CD4-positive, alpha-beta T cell treated with Interleukin-6 at 100 ng/mL for 8 hours (primary cell): ENCODE results near the gene CPSF3.

Source experiments
- DNase-seq: peaks from one replicate; pipeline ENCODE4 v3.0.0-alpha.2; 2020; ENCODE audit warnings: mixed read lengths, low spot score

CPSF3 gene

DNA sequence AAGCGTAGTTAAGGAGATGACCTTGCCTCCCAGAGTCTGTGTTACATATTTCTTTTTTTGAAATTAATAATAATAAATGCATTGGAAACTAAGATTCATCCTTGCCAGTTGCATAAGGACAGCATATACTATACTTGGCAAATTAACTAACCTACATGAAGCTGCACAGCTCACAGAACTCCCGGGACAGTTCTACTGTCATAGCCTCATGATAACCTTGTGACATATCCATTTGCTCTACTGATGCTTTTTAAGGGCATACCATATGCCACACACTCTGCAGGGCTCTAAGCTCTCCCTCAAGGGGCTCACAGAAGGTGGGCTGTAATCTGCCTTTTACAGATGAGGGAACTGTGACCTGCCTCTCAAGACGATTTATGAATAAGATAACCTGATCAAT, 3.9 kb upstream of the CPSF3 start:
- DNase-seq, result no peak

DNA sequence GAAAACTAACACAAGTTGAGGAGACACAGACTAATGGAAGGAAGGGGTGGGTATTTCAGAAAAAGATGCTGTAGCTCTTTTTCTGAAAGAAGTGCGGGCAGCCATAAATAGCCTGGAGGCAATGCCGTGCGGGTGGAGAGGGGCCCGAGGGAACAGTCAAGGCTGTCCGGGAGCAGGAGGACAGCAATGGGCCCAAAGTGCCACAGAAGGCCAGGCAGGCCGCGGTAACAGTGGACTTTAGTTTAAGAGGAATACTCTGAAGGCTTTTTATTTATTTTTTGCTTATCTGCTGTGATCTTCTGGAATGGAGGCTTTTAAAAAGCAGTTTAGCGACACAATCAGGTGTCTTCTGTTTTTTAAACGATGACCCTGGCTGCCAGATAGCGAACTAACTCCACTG, 3.0 kb upstream of the CPSF3 start:
- DNase-seq, result no peak

DNA sequence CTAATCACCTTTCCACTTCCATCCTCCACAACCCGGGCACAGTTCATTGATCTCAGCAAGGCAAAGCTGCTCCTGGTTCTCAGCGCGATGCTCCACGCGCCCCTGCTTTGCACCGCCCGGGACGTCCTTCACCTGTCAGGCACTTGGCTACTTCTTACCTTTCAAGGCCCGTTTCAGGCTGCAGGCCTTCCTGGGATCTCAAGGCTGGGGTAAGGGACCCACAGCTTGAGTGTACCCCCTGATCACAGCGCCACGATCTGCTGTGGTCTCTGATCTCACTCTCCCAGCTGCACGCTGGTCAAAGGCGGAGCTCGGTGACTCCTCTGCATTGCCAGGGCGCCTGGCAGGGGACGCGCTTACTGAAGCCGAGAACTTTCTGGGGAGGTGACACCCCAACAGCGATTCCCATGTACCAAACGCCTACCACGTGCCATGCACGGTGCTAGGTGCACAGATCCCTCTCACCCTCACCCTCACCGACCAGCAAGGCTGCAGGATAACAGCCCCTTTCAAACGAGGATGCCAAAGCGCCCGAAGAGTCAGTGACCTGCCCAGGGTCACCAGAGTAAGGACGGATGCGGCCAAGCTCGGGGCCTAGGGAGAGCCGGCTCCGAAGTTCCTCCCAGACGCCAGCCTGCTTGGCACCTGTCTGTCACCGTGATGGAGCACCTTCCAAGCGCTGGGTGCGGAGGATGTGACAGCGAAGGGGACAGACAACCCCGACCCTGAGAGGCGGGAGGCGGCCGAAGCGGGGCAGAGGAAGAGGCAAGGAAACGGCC, 944 bp upstream of the CPSF3 start:
- DNase-seq, result peak; percentile 27

DNA sequence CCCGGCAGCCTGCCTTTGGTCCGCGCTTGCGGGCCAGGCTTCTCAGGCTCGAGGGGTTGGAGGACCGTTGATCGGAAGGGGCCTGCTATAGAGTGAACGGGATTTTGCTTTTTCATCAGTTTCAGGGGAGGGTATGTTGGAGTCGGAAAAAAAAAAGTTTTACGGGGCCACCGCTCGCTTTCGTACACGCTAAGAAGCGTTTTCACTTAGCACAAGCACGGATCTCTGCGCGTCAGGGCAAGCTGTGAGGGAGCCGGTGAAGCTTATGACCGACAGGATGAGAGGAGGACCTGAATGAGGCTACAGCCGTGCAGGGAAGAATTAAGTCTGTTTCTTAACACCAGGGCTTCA, 443 bp downstream of the CPSF3 start:
- DNase-seq, result no peak

DNA sequence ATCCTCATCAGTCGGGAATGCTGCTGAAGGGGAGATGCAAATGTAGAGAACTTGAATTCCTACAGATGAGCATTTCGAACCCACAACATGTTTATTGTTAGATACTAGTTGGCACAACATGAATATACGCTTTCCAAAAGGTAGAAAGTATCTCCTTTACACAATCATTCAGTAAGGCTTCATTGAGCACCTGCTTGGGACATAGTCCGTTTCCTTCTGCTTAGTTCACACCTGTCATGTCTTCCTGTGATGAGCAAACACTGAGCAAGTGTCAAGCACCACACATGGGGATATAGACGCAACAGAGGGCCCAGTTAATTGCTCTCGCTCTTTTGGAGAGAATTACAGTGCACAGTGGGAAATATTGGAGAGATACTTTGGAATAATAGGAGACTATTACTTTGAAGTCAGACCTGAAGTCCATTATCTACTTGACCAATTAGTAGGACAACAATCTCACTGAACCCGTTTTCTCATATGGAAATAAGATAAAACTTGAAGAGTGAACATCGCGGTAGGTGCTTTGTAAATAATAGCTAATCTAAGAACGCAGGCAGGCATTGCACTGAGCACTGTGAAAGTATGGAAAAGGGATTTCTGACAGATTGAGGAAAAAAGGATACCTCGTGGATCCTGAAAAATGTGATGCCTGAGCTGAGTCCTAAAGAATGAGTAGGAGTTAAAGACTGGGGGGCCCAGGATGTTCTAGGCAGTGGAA, 1.2 kb downstream of the CPSF3 start:
- no peak for DNase-seq

GRCh38 chr2:9428965-9429577, 5.6 kb downstream of the CPSF3 start:
- DNase-seq, result no peak

DNA sequence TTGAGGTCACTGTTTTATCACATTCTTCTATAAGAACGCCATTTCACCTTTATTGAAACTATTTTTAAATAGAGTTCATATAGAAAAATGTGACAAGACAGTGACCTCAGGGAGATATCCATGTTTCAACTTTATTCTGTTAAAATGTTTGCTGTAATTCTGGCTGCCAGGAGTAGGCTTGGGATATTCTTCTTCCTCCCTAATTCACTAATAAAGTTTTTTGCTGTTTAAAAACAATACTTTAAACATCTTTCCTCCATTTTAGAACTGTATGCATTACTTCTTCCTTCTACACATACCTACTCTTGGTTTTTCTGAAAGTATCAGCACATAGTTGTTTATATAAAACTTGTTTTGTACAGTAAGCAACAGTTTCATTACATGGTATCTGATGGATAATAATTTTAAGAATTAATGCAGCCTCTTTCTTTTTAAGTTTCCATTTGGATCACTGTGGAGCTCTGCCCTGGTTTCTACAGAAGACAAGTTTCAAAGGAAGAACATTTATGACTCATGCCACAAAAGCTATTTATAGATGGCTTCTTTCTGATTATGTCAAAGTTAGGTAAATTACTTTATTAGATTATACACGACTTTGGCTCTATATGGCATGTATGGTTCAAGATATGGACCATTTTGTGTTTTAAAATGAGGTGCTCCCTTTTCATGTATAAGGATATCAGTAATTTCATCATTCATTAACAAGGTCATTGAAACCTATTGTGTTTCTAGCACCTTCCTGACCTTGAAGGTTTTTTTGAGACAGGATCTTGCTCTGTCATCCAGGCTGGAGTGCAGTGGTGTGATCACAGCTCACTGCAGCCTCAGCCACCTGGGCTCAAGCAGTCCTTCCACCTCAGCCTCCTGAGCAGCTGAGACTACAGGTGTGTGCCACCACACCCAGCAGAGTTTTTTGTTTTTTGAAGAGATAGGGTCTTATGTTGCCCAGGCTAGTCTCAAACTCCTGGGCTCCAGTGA, 7.2 kb downstream of the CPSF3 start:
- DNase-seq, result no peak

DNA sequence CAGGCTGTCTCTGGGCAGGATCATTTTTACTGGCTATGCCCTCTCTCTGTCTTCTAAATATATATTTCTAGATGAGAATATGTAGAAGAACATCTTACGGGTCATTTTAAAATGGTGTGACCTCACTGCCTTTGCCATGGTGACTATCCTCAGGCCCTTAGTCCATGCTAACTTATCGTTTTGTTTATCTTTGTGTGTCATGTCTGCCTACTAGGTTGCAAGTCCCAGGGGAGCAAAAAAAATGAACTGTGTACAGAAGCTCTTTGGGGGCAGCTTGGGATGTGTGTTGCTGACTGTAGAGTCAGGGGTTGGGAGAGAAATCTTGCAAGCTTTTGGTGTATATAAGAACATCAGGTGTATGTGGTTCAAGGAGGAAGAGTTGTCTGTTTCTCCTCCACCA, 11.0 kb downstream of the CPSF3 start:
- DNase-seq, result no peak

- no peak for DNase-seq
Observed at GRCh38 chr2:9439536-9439935, 16.1 kb downstream of the CPSF3 start.

- DNase-seq, result no peak
Observed at GRCh38 chr2:9440058-9440727, 16.7 kb downstream of the CPSF3 start.

DNA sequence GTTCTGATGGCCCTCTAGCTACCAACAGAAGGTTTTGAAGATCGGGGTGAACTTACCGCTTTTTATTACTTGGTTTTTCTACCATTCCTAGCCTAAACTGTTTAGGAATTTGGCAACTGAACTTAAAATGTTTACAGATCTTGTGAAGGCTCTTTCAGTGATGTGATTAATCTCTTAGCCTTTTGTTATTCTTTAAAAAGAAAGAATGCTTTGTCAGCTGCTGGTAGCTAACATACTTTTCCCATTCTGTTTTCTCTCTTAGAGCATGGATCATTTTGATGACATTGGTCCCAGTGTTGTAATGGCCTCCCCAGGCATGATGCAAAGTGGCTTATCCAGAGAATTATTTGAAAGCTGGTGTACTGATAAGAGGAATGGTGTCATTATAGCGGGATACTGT, 18.1 kb downstream of the CPSF3 start:
- DNase-seq, result no peak

- no peak for DNase-seq
Observed at GRCh38 chr2:9443526-9443925, 20.1 kb downstream of the CPSF3 start.

DNA sequence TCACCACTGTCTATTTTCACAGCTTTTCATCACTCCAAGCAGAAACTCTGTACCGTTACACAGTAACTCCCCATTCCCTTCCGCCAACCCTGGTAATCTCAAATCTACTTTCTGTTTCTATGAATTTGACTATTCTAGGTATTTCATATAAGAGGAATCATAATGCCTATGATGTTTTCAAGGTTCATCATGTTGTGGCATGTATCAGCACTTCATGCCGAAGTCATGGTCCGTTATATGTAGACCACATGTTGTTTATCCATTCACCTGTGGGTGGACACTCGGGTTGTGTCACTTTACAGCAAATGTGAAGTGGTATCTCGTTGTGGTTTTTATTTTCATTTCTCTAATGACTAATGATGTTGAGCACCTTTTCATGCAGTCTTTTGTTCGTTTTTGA, 21.6 kb downstream of the CPSF3 start:
- no peak for DNase-seq

DNA sequence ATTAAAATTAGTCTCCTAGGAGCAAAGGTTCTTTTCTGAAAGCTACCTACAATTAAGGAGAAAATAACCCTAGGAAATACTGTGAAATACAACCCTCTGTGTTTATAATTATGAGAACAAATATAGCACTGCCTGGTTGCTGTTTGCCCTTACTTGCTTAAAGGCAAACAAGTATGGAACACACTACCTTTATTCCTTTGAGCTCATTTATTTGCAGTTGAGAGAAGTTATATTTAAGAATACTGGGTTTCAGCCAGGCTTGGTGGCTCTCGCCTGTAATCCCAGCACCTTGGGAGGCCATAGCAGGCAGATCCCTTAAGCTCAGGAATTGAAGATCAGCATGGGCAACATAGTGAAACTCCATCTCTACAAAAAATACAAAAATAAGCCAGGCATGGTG, 27.8 kb downstream of the CPSF3 start:
- no peak for DNase-seq

GRCh38 chr2:9460441-9461017, 37.1 kb downstream of the CPSF3 start:
- DNase-seq, result no peak

GRCh38 chr2:9461079-9461478, 37.6 kb downstream of the CPSF3 start:
- DNase-seq, result no peak

DNA sequence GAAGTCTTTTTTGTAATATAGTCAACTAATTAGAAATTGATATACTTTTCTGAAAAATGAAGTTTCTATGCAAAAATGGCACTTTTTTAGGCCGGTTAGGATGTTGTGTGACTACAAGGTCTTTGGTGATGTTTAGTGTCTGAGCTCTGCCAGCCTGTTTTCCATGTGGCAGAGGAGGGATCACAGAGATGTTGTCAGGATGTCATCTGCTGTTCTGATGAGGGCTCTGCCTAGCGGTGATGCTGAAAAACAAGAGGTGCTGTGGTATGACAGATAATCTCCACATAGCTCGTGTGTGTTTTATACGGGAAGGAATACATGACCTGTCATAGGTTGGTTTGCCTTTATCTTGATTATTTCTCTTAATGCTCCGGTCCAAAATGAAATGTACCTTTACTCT, 38.9 kb downstream of the CPSF3 start:
- no peak for DNase-seq

- no peak for DNase-seq
Observed at GRCh38 chr2:9462886-9463697, 39.6 kb downstream of the CPSF3 start.

DNA sequence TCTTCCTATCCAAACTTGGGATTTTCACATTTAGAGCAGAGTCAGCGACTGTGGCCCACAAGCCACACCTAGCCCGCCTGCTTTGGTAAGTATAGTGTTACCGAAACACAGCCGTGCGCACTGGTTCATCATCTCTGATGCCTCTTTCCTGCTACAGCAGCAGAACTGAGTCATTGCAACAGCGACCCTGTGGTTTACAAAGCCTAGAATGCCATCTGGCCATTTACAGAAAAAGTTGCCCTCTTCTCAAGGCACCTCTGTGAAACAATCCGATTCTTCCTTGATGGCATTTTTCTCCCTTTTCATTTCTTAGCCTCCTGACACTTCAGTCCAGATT, 40.2 kb downstream of the CPSF3 start:
- no peak for DNase-seq

GRCh38 chr2:9465170-9465569, 41.7 kb downstream of the CPSF3 start:
- DNase-seq, result no peak
